Spleen (tissue), 7 donors: ENCODE results near the gene PIGN.

Experiments used
- CTCF ChIP-seq, 11 experiments: fragments of 200-600 bp in 7 of 11; fragments of 450-650 bp in 4 of 11; sonication (generic) in 4 of 11; IDR thresholded peaks in 8 of 11; conservative IDR thresholded peaks in 3 of 11; 1 replicate in 7 of 11; 2 replicates in 4 of 11; pipeline versions ENCODE4 v1.4.0 to v1.8.0; 2016 to 2021; ENCODE audit warnings: antibody characterized with exemption in 11 of 11, inconsistent platforms in 4 of 11, mild to moderate bottlenecking in 1 of 11
- POLR2A ChIP-seq, 3 donors: fragments of 450-650 bp; IDR thresholded peaks; one replicate each; pipeline ENCODE4 v1.5.1; 2017; ENCODE audit warnings: antibody characterized with exemption in 3 of 3, mild to moderate bottlenecking in 1 of 3
- POLR2AphosphoS5 ChIP-seq, 3 donors: sonication (generic); formaldehyde crosslinking; IDR thresholded peaks; one replicate each; pipeline ENCODE4 v1.5.1; 2017; ENCODE audit warnings: antibody characterized with exemption in 3 of 3
- donor health status: DM: no; HTN: no; CAD: no; lungs with moderate emphysema.
- donor health status: DM: no; HTN: no; CAD: no.
- donor health status: DM: no; HTN: no; CAD: no.

GRCh38 chr18:61991201-61991600 is 195.7 kb downstream of the PIGN start:
- TF ChIP-seq CTCF (IDR thresholded peaks at IDR 0.05 in 8 of 11, conservative IDR thresholded peaks at IDR 0.05 in 3 of 11) (no peak), POLR2AphosphoS5 (IDR thresholded peaks at IDR 0.05) (no peak), POLR2A (IDR thresholded peaks at IDR 0.05) (no peak)
